ENCODE measurements around the gene ZBTB14. TPM values are rescaled to one million over a fixed set of nuclear protein-coding genes. Genes with fewer than 3 reads are reported as not detected.

The ZBTB14 gene
- total RNA-seq, 1 donor from 2014 or later = 16.7 TPM

DNA sequence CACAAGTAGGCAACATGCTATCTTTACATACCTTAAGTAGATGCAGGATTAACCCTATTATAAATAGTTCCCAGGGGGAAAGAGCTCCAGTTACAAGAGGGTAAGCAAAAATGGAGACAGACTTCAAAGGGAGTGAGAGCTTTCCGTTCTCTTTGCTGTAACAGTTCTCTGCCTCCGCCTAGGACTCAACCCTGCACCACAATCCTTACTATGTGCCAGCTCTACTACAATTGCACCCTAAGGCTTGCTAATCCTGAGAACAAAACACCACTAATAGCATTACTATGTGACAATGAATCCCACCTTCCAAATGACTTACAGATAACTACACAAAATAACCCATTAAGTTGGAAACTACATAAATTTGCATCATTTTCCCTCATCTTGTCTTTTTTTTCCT lies 7.7 kb downstream of the ZBTB14 start:
- DNase-seq (ENCODE audit: low spot score, unreplicated experiment) = no peak
- TF ChIP-seq, protein P1, sequence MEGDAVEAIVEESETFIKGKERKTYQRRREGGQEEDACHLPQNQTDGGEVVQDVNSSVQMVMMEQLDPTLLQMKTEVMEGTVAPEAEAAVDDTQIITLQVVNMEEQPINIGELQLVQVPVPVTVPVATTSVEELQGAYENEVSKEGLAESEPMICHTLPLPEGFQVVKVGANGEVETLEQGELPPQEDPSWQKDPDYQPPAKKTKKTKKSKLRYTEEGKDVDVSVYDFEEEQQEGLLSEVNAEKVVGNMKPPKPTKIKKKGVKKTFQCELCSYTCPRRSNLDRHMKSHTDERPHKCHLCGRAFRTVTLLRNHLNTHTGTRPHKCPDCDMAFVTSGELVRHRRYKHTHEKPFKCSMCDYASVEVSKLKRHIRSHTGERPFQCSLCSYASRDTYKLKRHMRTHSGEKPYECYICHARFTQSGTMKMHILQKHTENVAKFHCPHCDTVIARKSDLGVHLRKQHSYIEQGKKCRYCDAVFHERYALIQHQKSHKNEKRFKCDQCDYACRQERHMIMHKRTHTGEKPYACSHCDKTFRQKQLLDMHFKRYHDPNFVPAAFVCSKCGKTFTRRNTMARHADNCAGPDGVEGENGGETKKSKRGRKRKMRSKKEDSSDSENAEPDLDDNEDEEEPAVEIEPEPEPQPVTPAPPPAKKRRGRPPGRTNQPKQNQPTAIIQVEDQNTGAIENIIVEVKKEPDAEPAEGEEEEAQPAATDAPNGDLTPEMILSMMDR (IDR thresholded peaks at IDR 0.05; ENCODE audit: unreplicated experiment) = no peak

DNA sequence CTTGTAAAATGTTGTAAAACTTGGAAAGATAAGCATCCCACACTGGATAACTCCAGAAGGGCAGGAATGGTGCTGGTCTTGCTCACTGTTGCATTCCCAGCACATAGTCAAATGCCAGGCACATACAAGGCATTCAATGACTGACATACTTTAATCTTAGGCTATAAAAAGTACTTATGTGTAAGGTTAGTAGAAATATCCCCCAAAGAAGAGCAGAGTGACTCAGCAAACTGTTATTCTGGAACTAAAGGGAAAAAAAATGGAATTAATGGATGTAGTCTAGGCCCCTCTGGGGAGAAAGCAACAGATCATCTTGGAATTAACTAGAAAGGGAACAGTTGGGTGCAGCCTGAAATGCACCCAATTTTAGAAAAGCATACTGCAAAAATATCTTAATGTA lies 9.0 kb downstream of the ZBTB14 start:
- H3K27me3 Mint-ChIP-seq = no peaks in the 10 kb centered on the region
- no peak overlapping the region for H3K4me3 Mint-ChIP-seq (ENCODE audit: low read depth)
- TF ChIP-seq, protein P1 (IDR thresholded peaks at IDR 0.05; ENCODE audit: unreplicated experiment) = no peak
- no peaks in the 10 kb centered on the region for H3K9me3 Mint-ChIP-seq (ENCODE audit: low read depth)
- DNase-seq (ENCODE audit: low spot score, unreplicated experiment) = no peak
- H3K36me3 Mint-ChIP-seq (ENCODE audit: insufficient read depth) = peaks cover 10% of the 10 kb centered on the region
- H3K4me1 Mint-ChIP-seq (ENCODE audit: low read depth) = no peaks in the 10 kb centered on the region
- H3K27ac Mint-ChIP-seq = no peak overlapping the region

More for the DNA sequence above, 7.7 kb downstream of the ZBTB14 start:
- Mint-ChIP-seq H3K9me3 (ENCODE audit: low read depth) (no peaks in the 10 kb centered on the region), H3K27ac (no peak overlapping the region), H3K36me3 (ENCODE audit: insufficient read depth) (peaks cover 14% of the 10 kb centered on the region), H3K27me3 (no peaks in the 10 kb centered on the region), H3K4me3 (ENCODE audit: low read depth) (no peak overlapping the region), H3K4me1 (ENCODE audit: low read depth) (no peaks in the 10 kb centered on the region)

DNA sequence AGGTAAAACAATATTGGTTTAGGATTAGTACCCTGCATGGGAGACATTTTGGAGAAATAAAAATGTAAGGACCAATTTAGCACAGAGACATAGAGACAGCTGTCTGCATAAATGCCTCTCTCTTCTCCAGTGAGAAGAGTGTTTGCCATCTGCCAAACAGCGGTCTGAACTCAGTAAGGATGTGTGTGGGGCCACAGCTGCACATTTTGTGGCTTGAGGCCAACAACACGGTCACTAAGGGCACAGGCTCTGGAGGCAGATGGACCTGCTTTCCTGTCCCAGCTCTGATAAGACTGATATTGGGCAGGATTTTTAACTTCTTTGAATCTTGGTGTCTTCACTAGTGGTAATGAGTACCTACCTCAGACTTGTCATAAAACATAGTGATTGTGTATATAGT lies 10.2 kb downstream of the ZBTB14 start:
- H3K9me3 Mint-ChIP-seq (ENCODE audit: low read depth) = peaks cover 4% of the 10 kb centered on the region
- no peak overlapping the region for H3K27ac Mint-ChIP-seq
- no peaks in the 10 kb centered on the region for H3K4me1 Mint-ChIP-seq (ENCODE audit: low read depth)
- TF ChIP-seq, protein P1 (IDR thresholded peaks at IDR 0.05; ENCODE audit: unreplicated experiment) = no peak
- H3K36me3 Mint-ChIP-seq (ENCODE audit: insufficient read depth) = peaks cover 1% of the 10 kb centered on the region
- no peaks in the 10 kb centered on the region for H3K27me3 Mint-ChIP-seq
- H3K4me3 Mint-ChIP-seq (ENCODE audit: low read depth) = no peak overlapping the region
- DNase-seq (ENCODE audit: low spot score, unreplicated experiment) = no peak

DNA sequence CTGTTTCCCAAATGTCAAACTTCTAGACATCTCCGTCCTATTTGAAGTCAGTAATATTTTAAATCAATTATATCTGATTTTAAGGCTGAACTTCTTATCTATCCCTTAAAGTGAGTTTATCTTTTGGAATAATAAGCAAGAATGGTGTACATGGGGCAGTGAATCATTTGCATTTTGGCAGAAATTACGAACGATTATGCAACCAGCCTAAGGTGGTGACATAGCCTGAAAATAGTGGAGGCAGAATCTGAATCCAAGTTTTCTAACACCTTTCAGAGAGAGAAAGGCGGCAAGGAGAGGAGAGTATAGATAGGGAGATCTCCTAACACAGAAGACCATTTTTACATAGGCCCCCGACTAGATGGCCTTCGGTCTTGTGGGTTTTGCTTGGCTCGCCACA lies 10.7 kb downstream of the ZBTB14 start:
- DNase-seq (ENCODE audit: low spot score, unreplicated experiment) = no peak
- Mint-ChIP-seq H3K36me3 (ENCODE audit: insufficient read depth) (peaks cover 1% of the 10 kb centered on the region), H3K27me3 (no peaks in the 10 kb centered on the region), H3K27ac (no peak overlapping the region), H3K4me3 (ENCODE audit: low read depth) (no peak overlapping the region), H3K4me1 (ENCODE audit: low read depth) (no peaks in the 10 kb centered on the region), H3K9me3 (ENCODE audit: low read depth) (peaks cover 4% of the 10 kb centered on the region)
- TF ChIP-seq, protein P1 (IDR thresholded peaks at IDR 0.05; ENCODE audit: unreplicated experiment) = no peak

DNA sequence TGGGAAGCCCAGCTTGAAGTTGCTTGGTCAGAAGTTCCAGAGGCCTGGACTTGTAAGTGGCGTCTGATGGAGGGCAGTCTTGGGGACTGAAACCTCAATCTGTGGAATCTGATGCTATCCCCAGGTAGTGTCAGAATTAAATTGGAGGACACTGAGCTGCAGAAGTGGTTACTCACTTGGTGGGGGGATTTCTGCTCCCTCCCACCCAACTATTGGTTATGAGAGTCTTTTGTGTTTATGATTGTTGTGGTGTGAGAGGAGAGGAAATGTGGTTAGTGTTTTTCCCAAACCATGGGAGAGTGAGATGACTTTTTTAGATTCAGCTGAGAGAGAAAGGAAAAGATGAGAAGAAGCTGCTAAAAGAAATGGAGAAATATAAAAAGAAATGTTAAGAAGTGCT lies 12.8 kb downstream of the ZBTB14 start:
- H3K9me3 Mint-ChIP-seq (ENCODE audit: low read depth) = peaks cover 9% of the 10 kb centered on the region

More for the DNA sequence above, 12.8 kb downstream of the ZBTB14 start:
- peaks cover 1% of the 10 kb centered on the region for H3K36me3 Mint-ChIP-seq (ENCODE audit: insufficient read depth)
- H3K4me3 Mint-ChIP-seq (ENCODE audit: low read depth) = no peak overlapping the region
- no peak for DNase-seq (ENCODE audit: low spot score, unreplicated experiment)
- H3K27ac Mint-ChIP-seq = no peak overlapping the region
- no peaks in the 10 kb centered on the region for H3K27me3 Mint-ChIP-seq
- no peaks in the 10 kb centered on the region for H3K4me1 Mint-ChIP-seq (ENCODE audit: low read depth)
- TF ChIP-seq, protein P1 (IDR thresholded peaks at IDR 0.05; ENCODE audit: unreplicated experiment) = no peak
